ENCODE results near the gene ARSG.

DNA sequence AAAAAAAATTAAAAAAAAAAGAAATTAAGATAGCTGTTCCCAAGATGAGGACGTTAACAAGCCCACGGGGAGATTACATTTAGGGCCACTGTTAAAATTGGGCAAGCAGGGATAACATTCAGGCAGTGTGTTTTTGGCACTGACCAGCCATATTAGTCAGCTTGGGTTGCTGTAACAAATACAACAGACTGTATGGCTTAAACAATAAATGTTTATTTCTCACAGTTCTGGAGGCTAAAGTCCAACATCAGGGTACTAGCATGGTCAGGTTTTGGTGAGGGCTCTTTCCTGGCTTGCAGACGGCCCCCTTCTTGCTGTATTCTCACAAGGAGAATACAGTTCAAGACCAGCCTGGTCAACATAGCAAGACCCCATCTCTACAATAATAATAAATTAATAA lies 31.3 kb downstream of the ARSG start:
- TF ChIP-seq, protein P1, sequence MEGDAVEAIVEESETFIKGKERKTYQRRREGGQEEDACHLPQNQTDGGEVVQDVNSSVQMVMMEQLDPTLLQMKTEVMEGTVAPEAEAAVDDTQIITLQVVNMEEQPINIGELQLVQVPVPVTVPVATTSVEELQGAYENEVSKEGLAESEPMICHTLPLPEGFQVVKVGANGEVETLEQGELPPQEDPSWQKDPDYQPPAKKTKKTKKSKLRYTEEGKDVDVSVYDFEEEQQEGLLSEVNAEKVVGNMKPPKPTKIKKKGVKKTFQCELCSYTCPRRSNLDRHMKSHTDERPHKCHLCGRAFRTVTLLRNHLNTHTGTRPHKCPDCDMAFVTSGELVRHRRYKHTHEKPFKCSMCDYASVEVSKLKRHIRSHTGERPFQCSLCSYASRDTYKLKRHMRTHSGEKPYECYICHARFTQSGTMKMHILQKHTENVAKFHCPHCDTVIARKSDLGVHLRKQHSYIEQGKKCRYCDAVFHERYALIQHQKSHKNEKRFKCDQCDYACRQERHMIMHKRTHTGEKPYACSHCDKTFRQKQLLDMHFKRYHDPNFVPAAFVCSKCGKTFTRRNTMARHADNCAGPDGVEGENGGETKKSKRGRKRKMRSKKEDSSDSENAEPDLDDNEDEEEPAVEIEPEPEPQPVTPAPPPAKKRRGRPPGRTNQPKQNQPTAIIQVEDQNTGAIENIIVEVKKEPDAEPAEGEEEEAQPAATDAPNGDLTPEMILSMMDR (tag by site-specific recombination; IDR thresholded peaks at IDR 0.05): no peak
- TF ChIP-seq, protein P2, sequence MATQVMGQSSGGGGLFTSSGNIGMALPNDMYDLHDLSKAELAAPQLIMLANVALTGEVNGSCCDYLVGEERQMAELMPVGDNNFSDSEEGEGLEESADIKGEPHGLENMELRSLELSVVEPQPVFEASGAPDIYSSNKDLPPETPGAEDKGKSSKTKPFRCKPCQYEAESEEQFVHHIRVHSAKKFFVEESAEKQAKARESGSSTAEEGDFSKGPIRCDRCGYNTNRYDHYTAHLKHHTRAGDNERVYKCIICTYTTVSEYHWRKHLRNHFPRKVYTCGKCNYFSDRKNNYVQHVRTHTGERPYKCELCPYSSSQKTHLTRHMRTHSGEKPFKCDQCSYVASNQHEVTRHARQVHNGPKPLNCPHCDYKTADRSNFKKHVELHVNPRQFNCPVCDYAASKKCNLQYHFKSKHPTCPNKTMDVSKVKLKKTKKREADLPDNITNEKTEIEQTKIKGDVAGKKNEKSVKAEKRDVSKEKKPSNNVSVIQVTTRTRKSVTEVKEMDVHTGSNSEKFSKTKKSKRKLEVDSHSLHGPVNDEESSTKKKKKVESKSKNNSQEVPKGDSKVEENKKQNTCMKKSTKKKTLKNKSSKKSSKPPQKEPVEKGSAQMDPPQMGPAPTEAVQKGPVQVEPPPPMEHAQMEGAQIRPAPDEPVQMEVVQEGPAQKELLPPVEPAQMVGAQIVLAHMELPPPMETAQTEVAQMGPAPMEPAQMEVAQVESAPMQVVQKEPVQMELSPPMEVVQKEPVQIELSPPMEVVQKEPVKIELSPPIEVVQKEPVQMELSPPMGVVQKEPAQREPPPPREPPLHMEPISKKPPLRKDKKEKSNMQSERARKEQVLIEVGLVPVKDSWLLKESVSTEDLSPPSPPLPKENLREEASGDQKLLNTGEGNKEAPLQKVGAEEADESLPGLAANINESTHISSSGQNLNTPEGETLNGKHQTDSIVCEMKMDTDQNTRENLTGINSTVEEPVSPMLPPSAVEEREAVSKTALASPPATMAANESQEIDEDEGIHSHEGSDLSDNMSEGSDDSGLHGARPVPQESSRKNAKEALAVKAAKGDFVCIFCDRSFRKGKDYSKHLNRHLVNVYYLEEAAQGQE (tag by site-specific recombination; IDR thresholded peaks at IDR 0.05): no peak
- TF ChIP-seq ZNF302 (tag by site-specific recombination; IDR thresholded peaks at IDR 0.05; ENCODE audit: low read depth): no peak
- no peak for TF ChIP-seq ZNF114 (tag by site-specific recombination; IDR thresholded peaks at IDR 0.05)
- no peak for TF ChIP-seq KLF16 (tag by site-specific recombination; IDR thresholded peaks at IDR 0.05)
